Neural cell (in vitro differentiated cells): ENCODE data around the gene MIPOL1. TPM values are rescaled to one million over a fixed set of nuclear protein-coding genes. Genes with fewer than 3 reads are reported as not detected.

ENCODE experiments used
- H2AFZ ChIP-seq: fragments of 200-600, 300-800 bp; sonication (generic), shearing (Covaris generic); 2 replicates; pipeline ENCODE4 v1.6.0; 2014; ENCODE audit warnings: low read depth, mild to moderate bottlenecking, antibody characterized with exemption, low read length, moderate library complexity
- H3F3A ChIP-seq: fragments of 200-600 bp; shearing (Covaris generic); 2 replicates; pipeline ENCODE4 v1.6.1; 2016; ENCODE audit warnings: mild to moderate bottlenecking, moderate library complexity, mixed read lengths, antibody characterized with exemption, low read length; ENCODE audit not compliant: insufficient read depth, poor library complexity, severe bottlenecking
- H3K27ac ChIP-seq: fragments of 200-600, 300-800 bp; sonication (generic), shearing (Covaris generic); 2 replicates; pipeline ENCODE4 v1.5.1; 2014; ENCODE audit warnings: mild to moderate bottlenecking, low read length, moderate library complexity
- H3K27me3 ChIP-seq: fragments of 300-800, 200-600 bp; sonication (generic), shearing (Covaris generic); 2 replicates; pipeline ENCODE4 v1.6.0; 2014; ENCODE audit warnings: mild to moderate bottlenecking, low read depth, low read length, moderate library complexity; ENCODE audit not compliant: insufficient read depth
- H3K36me3 ChIP-seq: fragments of 300-800, 200-600 bp; sonication (generic), shearing (Covaris generic); 2 replicates; pipeline ENCODE4 v1.5.1; 2014; ENCODE audit warnings: mild to moderate bottlenecking, antibody characterized with exemption, low read length, moderate library complexity; ENCODE audit not compliant: insufficient read depth
- H3K4me2 ChIP-seq: fragments of 300-800, 200-600 bp; sonication (generic), shearing (Covaris generic); 2 replicates; pipeline ENCODE4 v1.6.0; 2014; ENCODE audit warnings: mild to moderate bottlenecking, low read length
- H3K4me3 ChIP-seq: fragments of 300-800, 200-600 bp; sonication (generic), shearing (Covaris generic); 2 replicates; pipeline ENCODE4 v1.5.1; 2014; ENCODE audit warnings: mild to moderate bottlenecking, low read length, moderate library complexity
- H3K79me2 ChIP-seq: fragments of 200-600 bp; shearing (Covaris generic); replicated peaks from 2 replicates; pipeline ENCODE4 v1.6.0; 2014; ENCODE audit warnings: mild to moderate bottlenecking, low read length, moderate library complexity; ENCODE audit not compliant: insufficient read depth
- H3K9ac ChIP-seq: fragments of 300-800, 200-600 bp; sonication (generic), shearing (Covaris generic); 2 replicates; pipeline ENCODE4 v1.6.1; 2016; ENCODE audit warnings: mild to moderate bottlenecking, low read length, mixed read lengths
- H3K9me2 ChIP-seq: fragments of 200-600 bp; shearing (Covaris generic); 2 replicates; pipeline ENCODE4 v1.6.1; 2016; ENCODE audit warnings: mild to moderate bottlenecking, low read length, mixed read lengths; ENCODE audit not compliant: insufficient read depth
- H3K9me3 ChIP-seq: fragments of 200-600, 300-800 bp; sonication (generic), shearing (Covaris generic); 2 replicates; pipeline ENCODE4 v1.6.1; 2016; ENCODE audit warnings: mild to moderate bottlenecking, mixed run types, low read length, moderate library complexity, mixed read lengths
- H4K20me1 ChIP-seq: fragments of 200-600 bp; shearing (Covaris generic); 2 replicates; pipeline ENCODE4 v1.6.1; 2016; ENCODE audit warnings: mild to moderate bottlenecking, mixed run types; ENCODE audit not compliant: insufficient read depth
- CTCF ChIP-seq: fragments of 450-650 bp; IDR thresholded peaks from 2 replicates; pipeline ENCODE4 v1.5.1; 2014; ENCODE audit warnings: antibody characterized with exemption, mild to moderate bottlenecking, moderate library complexity; ENCODE audit not compliant: poor library complexity, severe bottlenecking
- EP300 ChIP-seq: fragments of 450-650 bp; conservative IDR thresholded peaks from 2 replicates; pipeline ENCODE4 v1.6.1; 2014; ENCODE audit warnings: antibody characterized with exemption, mild to moderate bottlenecking, moderate library complexity; ENCODE audit not compliant: poor library complexity, severe bottlenecking
- EZH2 ChIP-seq: fragments of 200-600, 300-800 bp; shearing (Covaris generic), sonication (generic); IDR thresholded peaks from 2 replicates; pipeline ENCODE4 v1.6.1; 2014; ENCODE audit warnings: antibody characterized with exemption, low read length, borderline replicate concordance, mild to moderate bottlenecking; ENCODE audit not compliant: insufficient read depth, poor library complexity, severe bottlenecking
- MXI1 ChIP-seq: fragments of 450-650 bp; conservative IDR thresholded peaks from 2 replicates; pipeline ENCODE4 v1.6.1; 2014; ENCODE audit warnings: antibody characterized with exemption, mild to moderate bottlenecking; ENCODE audit not compliant: poor library complexity, severe bottlenecking
- POLR2AphosphoS5 ChIP-seq: IDR thresholded peaks from 2 replicates; pipeline ENCODE4 v1.6.1; 2012
- RAD21 ChIP-seq: fragments of 450-650 bp; conservative IDR thresholded peaks from 2 replicates; pipeline ENCODE4 v1.6.1; 2014; ENCODE audit warnings: antibody characterized with exemption, mild to moderate bottlenecking, moderate library complexity
- REST ChIP-seq: IDR thresholded peaks from 2 replicates; pipeline ENCODE4 v1.6.1; 2012; ENCODE audit warnings: borderline replicate concordance
- SMC3 ChIP-seq: fragments of 450-650 bp; conservative IDR thresholded peaks from 2 replicates; pipeline ENCODE4 v1.6.1; 2014; ENCODE audit warnings: antibody characterized with exemption, mild to moderate bottlenecking, moderate library complexity; ENCODE audit not compliant: poor library complexity
- TAF1 ChIP-seq: IDR thresholded peaks from 2 replicates; pipeline ENCODE4 v1.6.1; 2012; ENCODE audit warnings: low read depth
- polyA plus RNA-seq: library from polyadenylated mRNA; depleted of rRNA; stranded (reverse); fragments of >200 nt; gene quantifications from 2 replicates; pipeline ENCODE4 v1.2.3, GENCODE V29; 2014

The MIPOL1 gene
- polyA plus RNA-seq, 1 donor from 2014 or later, result 1.3 TPM

- H3K9me2 ChIP-seq, result no peaks in the 10 kb centered on the region
- H3K79me2 ChIP-seq, result no peaks in the 10 kb centered on the region
- no peak overlapping the region for H3K27ac ChIP-seq
- H2AFZ ChIP-seq, result no peak overlapping the region
- no peak overlapping the region for H3K9ac ChIP-seq
- H3K4me3 ChIP-seq, result no peak overlapping the region
- no peaks in the 10 kb centered on the region for H3K36me3 ChIP-seq
- TF ChIP-seq SMC3 (no peak), RAD21 (no peak), REST (no peak), CTCF (no peak), POLR2AphosphoS5 (no peak), MXI1 (no peak), EP300 (no peak), EZH2 (no peak), TAF1 (no peak)
- H3K27me3 ChIP-seq, result no peaks in the 10 kb centered on the region
- no peaks in the 10 kb centered on the region for H3F3A ChIP-seq
- H3K4me2 ChIP-seq, result no peak overlapping the region
- no peaks in the 10 kb centered on the region for H3K9me3 ChIP-seq
- no peaks in the 10 kb centered on the region for H4K20me1 ChIP-seq
These were observed 31.9 kb upstream of the MIPOL1 start for GRCh38 chr14:37165794-37166193.

GRCh38 chr14:37167151-37168047 lies 30.3 kb upstream of the MIPOL1 start:
- Histone ChIP-seq H3F3A (no peaks in the 10 kb centered on the region), H3K4me2 (no peak overlapping the region), H3K27ac (no peak overlapping the region), H3K4me3 (no peak overlapping the region), H3K79me2 (no peaks in the 10 kb centered on the region), H2AFZ (no peak overlapping the region), H3K36me3 (no peaks in the 10 kb centered on the region), H3K9me3 (no peaks in the 10 kb centered on the region), H3K9ac (no peak overlapping the region), H3K27me3 (peaks cover 5% of the 10 kb centered on the region), H3K9me2 (no peaks in the 10 kb centered on the region), H4K20me1 (no peaks in the 10 kb centered on the region)
- TF ChIP-seq POLR2AphosphoS5 (no peak), EP300 (no peak), SMC3 (no peak), REST (no peak), EZH2 (no peak), CTCF (no peak), RAD21 (no peak), MXI1 (no peak), TAF1 (no peak)
